ENCODE data around the gene EDA.

DNA sequence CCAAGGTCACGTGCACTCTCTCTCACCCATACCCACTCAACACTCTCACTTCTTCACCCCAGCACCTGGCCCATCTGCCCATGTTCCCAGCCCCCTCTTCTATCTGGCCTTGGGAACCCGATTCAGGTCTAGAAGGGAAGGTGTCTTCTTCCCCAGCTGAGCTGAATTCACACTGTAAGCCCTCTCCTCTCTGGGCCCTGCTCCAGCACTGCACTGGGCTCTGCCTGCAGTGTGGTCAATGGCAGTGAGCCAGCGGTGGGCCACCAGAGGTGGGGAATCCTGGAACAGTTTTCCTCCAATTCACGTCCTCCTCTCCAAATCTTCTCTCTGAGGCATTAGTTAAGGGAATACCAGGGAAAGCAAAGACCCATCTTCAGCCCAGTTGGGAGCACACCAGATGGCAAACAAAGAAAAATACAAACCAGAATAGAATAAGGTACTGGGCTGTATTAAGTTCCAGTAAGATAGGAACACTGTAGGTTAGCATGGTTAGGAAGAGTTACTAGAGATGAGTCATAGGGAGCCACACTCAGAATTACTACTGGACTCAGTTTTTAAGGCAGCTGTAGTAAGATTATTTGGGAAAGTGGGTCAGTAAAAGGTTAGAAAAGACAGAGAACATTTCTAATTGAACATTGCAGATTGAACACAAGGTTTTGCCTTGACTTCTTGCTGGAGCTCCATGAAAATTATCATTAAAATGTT, 428.8 kb downstream of the EDA start:
- TF ChIP-seq NR2F1 (conservative IDR thresholded peaks at IDR 0.05) (no peak), TARDBP (IDR thresholded peaks at IDR 0.05; ENCODE audit: borderline replicate concordance) (no peak)
